Activated CD4-positive, alpha-beta T cell treated with anti-CD3 and anti-CD28 coated beads, Interleukin-2, amount 50 U/mL, for 4 hours (primary cell): ENCODE data around the gene SAXO1.

Source experiments
- DNase-seq, 2 experiments: peaks; one replicate each; pipeline ENCODE4 v3.0.0-alpha.2; 2020

The SAXO1 gene

DNA sequence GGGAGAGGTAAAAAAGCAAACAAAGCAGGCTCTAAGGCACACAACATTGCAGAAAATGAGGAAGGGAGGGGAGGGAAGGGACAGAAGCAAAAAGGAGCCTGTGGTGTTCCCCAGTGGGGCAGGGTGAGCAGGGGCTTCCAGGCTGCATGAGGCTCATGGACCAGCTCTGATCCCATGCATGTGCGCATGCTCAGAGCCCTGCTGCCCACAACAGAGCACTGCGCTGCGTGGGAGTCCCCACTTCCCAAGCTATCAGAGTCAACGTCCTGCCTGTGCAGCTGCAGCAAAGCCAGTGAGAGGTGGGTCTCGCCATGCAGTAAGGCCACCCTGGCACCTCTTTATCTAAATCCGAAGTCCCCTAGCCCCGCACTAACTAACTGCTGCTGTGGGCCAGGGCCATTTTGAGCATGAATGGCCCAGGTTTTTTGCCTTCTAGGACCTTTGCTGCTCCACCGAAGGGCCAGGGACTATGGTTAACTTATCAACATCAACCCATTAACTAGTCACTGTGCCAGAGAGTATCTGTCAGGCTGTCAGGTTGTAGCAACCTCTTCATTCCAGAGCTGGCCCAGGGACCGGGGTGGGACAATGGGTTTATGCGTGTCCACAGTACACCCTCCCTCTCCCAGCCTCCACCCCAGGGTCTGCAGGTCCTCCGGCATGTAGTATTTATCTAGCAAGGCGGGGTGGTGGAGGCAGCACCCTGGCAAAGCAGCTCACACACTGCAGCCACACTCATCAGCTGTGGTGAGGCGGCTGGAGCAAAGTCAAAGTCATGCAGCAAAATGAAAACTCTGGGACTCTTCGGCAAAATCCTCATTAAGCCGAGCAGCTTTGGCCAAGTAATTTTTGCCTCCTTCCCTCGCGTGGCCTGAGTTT is 123.6 kb downstream of the SAXO1 start:
- no peak for DNase-seq

GRCh38 chr9:18907927-18908625 is 124.9 kb downstream of the SAXO1 start:
- no peak for DNase-seq

- no peak for DNase-seq
Measured at GRCh38 chr9:18906656-18907395, 126.2 kb downstream of the SAXO1 start.

DNA sequence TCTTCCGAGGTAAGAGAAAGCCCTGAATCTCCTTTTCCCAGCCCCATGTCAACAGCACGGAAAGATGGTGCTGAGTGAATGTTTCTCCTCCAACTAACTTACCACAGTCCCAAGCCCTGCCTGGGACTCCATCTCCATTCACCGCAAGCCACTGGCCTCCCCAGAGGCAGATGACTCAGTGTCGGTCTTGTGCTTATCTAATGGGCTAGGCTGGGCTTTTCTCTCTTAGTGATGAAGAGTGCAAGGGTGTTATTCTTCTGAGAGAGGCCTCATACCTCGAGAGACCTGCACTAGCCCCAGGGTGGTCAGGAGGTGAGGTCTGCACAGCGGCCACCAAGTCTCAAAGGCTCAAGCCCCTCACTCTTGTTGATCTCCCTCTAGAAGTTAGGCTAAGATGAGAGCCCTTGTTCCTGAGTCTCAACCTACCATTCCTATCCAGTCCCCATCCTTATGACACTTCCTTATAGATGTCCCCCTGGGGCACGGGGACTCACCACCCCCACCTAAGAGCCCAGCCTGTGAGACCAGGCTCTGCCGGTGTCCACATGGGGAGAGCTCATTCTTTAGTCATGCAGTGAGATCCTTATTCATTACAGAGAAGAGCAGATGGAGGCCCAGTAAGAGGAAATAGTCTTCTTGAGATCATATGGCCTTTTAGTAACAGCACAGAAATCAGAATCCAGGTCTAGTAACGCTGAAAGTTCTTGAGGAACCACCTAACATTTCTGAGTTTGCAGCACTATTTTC is 127.0 kb downstream of the SAXO1 start:
- DNase-seq = no peak

GRCh38 chr9:18905028-18905882 is 127.8 kb downstream of the SAXO1 start:
- no peak for DNase-seq

- DNase-seq = no peak
Measured at GRCh38 chr9:18903450-18903849, 129.6 kb downstream of the SAXO1 start.

DNA sequence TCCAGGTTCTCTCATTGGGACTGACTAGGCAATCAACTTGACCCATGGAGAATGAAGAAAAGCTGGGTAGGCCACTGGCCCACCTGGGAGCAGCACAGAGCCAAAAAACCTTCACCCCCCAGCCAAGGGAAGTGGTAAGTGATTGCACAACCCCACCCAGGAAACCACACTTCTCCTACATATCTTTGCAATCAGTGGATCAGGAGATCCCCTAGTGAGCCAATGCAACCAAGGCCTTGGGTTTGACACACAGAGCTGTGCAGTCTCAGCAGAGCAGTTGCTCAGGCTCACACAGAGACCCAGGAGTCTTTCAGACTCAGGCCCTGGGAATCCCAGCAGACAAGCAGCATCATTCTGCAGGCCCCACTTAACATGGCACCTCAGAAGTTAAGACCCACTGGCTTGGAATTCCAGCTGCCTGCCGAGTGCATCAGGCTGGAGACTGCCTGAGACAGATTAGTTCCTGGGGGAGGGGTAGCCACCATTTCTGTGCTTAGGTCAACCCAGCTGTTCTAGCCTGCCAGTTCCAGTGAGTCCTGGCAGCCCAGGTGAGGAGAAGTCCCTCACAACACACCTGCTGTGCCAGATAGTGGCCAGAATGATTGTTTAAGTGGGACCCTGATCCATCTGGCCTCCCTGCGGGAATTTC is 136.4 kb downstream of the SAXO1 start:
- DNase-seq = no peak

- no peak for DNase-seq
Measured at GRCh38 chr9:18896004-18896403, 137.0 kb downstream of the SAXO1 start.

DNA sequence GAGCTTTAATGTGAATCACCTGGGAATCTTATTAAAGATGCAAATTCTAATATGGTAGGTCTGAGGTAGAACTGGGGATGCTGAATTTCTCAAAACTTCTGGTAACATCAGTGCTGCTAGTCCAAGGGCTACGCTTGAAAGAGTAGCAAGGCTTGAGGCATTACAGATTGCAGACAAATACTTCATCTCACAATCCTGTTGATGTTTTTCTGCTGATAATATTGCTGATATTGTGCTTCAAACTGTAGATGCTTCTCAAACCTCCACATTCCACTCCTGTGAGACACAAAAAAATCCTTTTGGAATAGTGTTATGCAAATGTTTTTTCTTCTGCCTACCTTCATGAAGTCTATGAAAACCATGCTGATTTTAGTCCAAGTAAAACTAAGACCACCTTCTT is 139.5 kb downstream of the SAXO1 start:
- no peak for DNase-seq

DNA sequence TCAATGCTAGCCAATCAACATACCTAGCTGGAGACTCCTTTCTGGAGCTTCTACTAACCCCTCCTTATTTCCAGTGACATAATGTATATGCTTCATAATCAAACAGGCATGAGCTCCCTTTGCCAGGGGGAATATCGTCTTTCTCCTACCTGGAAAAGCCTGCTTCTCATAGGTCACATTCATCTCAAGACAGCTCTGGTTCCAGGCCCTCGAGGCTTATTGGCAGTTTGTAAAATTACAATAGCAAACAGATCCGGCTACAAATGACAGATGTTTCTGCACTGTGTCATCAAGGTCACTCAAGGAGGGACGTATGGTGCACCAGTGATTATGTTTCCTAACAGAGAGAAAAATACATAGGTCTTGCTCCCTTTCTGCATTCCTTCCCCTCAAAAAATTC is 140.0 kb downstream of the SAXO1 start:
- no peak for DNase-seq

- no peak for DNase-seq
Measured at GRCh38 chr9:18891946-18892670, 140.9 kb downstream of the SAXO1 start.

DNA sequence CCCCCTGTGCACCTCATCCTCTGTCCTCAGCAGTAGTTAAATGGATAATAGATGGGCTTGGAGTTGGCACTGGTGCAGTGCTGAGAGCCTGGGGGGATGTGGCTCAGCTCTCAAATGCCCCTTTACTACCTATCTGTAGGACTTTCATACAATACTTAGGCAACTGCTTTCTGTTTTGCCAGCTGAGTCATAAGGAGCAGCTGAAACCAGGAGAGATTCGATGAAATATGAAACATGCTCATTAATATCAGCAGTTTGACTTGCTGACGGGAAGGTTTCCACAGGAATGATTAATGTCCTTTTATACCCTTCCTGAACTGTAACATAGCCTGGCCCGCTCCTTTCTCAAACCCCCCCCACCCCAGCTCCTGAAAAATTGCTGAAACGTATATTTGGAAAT is 142.6 kb downstream of the SAXO1 start:
- no peak for DNase-seq

DNA sequence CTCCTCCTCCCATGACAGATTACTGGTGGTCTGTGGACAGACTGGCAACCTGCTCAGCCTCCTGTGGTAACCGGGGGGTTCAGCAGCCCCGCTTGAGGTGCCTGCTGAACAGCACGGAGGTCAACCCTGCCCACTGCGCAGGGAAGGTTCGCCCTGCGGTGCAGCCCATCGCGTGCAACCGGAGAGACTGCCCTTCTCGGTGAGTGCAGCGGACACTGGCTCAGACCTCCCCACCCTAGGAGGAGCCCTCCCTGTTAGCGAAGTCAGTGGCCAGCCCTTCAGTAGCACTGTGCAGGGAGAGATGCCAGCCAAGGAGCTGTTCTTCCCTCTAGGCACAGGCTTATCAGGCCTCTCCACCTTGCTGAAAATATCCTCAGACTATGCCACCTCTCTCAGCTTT is 143.5 kb downstream of the SAXO1 start:
- DNase-seq = no peak

- DNase-seq = no peak
Measured at GRCh38 chr9:18888290-18888689, 144.7 kb downstream of the SAXO1 start.

DNA sequence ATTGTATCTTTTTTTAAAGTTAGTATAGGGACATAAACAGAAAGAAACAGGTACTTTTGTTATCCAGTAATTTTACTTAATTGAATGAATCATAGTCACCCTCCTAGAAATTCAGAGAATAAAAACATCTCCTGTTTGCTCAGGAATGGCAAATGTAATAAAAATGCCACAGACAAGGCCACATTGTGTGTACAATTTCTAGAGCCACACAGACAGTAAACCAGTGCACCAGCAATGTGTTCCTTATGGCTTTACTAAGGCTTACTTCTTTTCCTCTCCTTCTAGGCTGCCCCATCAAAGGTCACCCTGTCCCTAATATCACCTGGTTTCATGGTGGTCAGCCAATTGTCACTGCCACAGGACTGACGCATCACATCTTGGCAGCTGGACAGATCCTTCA is 145.5 kb downstream of the SAXO1 start:
- no peak for DNase-seq

GRCh38 chr9:18881758-18882157 is 151.3 kb downstream of the SAXO1 start:
- no peak for DNase-seq

DNA sequence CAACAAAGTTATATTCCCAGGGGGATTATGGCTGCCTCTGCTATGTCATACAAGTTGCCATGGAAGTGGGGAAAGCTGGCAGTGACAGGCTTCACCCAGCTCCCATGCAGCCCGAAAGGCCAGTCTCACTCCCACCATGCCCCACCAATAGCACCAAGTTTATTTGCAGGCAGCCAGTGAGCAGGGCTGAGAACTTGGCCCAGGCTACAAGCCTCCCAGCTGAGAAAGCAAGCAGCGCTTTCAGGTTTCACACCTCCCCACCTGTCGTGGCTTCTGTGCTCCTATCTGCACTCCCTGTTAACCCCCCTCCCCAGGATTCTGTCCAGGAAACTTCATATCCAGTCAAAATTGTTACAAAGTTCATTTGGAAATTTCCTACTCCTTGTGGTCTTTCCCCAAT is 155.0 kb downstream of the SAXO1 start:
- DNase-seq = no peak
